22Rv1 (cell line): ENCODE measurements around the gene CRAMP1.

ENCODE experiments used
- ZFX ChIP-seq: fragments of 450-650 bp; IDR thresholded peaks from 2 replicates; pipeline ENCODE4 v1.6.1; 2017; ENCODE audit warnings: antibody characterized with exemption, borderline replicate concordance
- TF ChIP-seq, protein P1 (sequence below): fragments of 450-650 bp; IDR thresholded peaks from 2 replicates; pipeline ENCODE4 v1.5.1; 2017; ENCODE audit warnings: mild to moderate bottlenecking

DNA sequence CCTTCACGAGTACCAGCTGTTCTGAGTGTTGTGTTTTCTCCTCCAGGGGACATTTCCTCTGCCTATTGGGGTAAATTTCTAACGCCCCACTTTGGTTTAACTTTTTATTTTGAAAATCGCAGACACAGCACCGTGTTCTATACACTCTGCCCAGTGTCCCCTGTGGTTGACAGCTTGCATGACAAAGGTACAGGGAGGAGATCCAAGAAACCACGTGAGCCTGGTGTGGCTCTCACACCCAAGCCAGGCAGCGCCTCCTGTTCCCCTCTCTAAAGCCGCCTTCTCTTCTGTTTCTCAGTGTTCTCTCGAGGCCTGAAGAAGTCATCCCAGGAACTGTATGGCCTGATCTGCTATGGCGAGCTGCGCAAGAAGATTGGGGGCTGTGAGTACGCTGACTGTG is 25.4 kb downstream of the CRAMP1 start:
- TF ChIP-seq, protein P1, sequence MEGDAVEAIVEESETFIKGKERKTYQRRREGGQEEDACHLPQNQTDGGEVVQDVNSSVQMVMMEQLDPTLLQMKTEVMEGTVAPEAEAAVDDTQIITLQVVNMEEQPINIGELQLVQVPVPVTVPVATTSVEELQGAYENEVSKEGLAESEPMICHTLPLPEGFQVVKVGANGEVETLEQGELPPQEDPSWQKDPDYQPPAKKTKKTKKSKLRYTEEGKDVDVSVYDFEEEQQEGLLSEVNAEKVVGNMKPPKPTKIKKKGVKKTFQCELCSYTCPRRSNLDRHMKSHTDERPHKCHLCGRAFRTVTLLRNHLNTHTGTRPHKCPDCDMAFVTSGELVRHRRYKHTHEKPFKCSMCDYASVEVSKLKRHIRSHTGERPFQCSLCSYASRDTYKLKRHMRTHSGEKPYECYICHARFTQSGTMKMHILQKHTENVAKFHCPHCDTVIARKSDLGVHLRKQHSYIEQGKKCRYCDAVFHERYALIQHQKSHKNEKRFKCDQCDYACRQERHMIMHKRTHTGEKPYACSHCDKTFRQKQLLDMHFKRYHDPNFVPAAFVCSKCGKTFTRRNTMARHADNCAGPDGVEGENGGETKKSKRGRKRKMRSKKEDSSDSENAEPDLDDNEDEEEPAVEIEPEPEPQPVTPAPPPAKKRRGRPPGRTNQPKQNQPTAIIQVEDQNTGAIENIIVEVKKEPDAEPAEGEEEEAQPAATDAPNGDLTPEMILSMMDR: no peak
- TF ChIP-seq ZFX: no peak
